SIG-M5 treated with dmso at 0.1 percent for 504 hours (cell line): ENCODE data around the gene PRODH2.
"Not testable (repeated sequence)": the region's sequence is repeated elsewhere in the genome, so short reads cannot be mapped to it uniquely, and the experiment has no call there.

ENCODE experiments used
- DNase-seq: peaks from one replicate; lab custom pipeline; 2025; ENCODE audit not compliant: unreplicated experiment; lab: John Stamatoyannopoulos, UW

Gene PRODH2

GRCh38 chr19:35796645-35797542 is 15.8 kb downstream of the PRODH2 start:
- DNase-seq: no peak

- not testable (repeated sequence) for DNase-seq
Observed at GRCh38 chr19:35795564-35795963, 17.1 kb downstream of the PRODH2 start.

- no peak for DNase-seq
Observed at GRCh38 chr19:35793381-35794165, 19.1 kb downstream of the PRODH2 start.

GRCh38 chr19:35792888-35793287 is 19.8 kb downstream of the PRODH2 start:
- DNase-seq: no peak

GRCh38 chr19:35792312-35792711 is 20.3 kb downstream of the PRODH2 start:
- no peak for DNase-seq

GRCh38 chr19:35791814-35792279 is 20.8 kb downstream of the PRODH2 start:
- DNase-seq: no peak

- no peak for DNase-seq
Observed at GRCh38 chr19:35790981-35791813, 21.4 kb downstream of the PRODH2 start.

GRCh38 chr19:35789978-35790944 is 22.4 kb downstream of the PRODH2 start:
- DNase-seq: no peak

- no peak for DNase-seq
Observed at GRCh38 chr19:35789195-35789977, 23.3 kb downstream of the PRODH2 start.

- no peak for DNase-seq
Observed at GRCh38 chr19:35788205-35788960, 24.3 kb downstream of the PRODH2 start.

- no peak for DNase-seq
Observed at GRCh38 chr19:35787227-35787799, 25.3 kb downstream of the PRODH2 start.

- no peak for DNase-seq
Observed at GRCh38 chr19:35786299-35787160, 26.1 kb downstream of the PRODH2 start.

GRCh38 chr19:35785339-35785627 is 27.4 kb downstream of the PRODH2 start:
- DNase-seq: no peak

GRCh38 chr19:35784503-35785338 is 27.9 kb downstream of the PRODH2 start:
- DNase-seq: no peak

GRCh38 chr19:35783469-35784434 is 28.9 kb downstream of the PRODH2 start:
- no peak for DNase-seq
